DMS 273 (cell line): ENCODE measurements around the gene MUC5B.
A peak's percentile ranks its signal among the peaks of the same experiment; 100 is the strongest.

Experiments
- DNase-seq: peaks from one replicate; lab custom pipeline; 2025; ENCODE audit not compliant: unreplicated experiment; lab: John Stamatoyannopoulos, UW

The MUC5B gene

GRCh38 chr11:1230456-1231395 lies 7.9 kb downstream of the MUC5B start:
- DNase-seq, result peak; percentile 17

GRCh38 chr11:1231396-1232020 lies 8.6 kb downstream of the MUC5B start:
- no peak for DNase-seq

GRCh38 chr11:1232021-1232882 lies 9.4 kb downstream of the MUC5B start:
- DNase-seq, result no peak

GRCh38 chr11:1232883-1233321 lies 10.0 kb downstream of the MUC5B start:
- no peak for DNase-seq

- DNase-seq, result no peak
These were observed 10.6 kb downstream of the MUC5B start for GRCh38 chr11:1233351-1234053.

- no peak for DNase-seq
These were observed 11.3 kb downstream of the MUC5B start for GRCh38 chr11:1234054-1234720.

GRCh38 chr11:1234771-1235305 lies 12.0 kb downstream of the MUC5B start:
- DNase-seq, result no peak

- DNase-seq, result peak; percentile 28
These were observed 12.5 kb downstream of the MUC5B start for GRCh38 chr11:1235306-1235900.

GRCh38 chr11:1235901-1236315 lies 13.0 kb downstream of the MUC5B start:
- no peak for DNase-seq

- DNase-seq, result no peak
These were observed 13.7 kb downstream of the MUC5B start for GRCh38 chr11:1236316-1237127.

GRCh38 chr11:1237128-1237580 lies 14.3 kb downstream of the MUC5B start:
- no peak for DNase-seq

GRCh38 chr11:1237851-1238250 lies 15.0 kb downstream of the MUC5B start:
- DNase-seq, result no peak

- DNase-seq, result no peak
These were observed 16.1 kb downstream of the MUC5B start for GRCh38 chr11:1238767-1239595.

GRCh38 chr11:1239596-1240205 lies 16.8 kb downstream of the MUC5B start:
- DNase-seq, result no peak

- DNase-seq, result no peak
These were observed 17.9 kb downstream of the MUC5B start for GRCh38 chr11:1240771-1241170.

GRCh38 chr11:1241706-1242105 lies 18.8 kb downstream of the MUC5B start:
- no peak for DNase-seq

GRCh38 chr11:1242289-1242688 lies 19.4 kb downstream of the MUC5B start:
- DNase-seq, result no peak
